GM12865 (cell line): Measurements from ENCODE around the gene NCOA7.

ENCODE experiments used
- DNase-seq: peaks from one replicate; pipeline ENCODE4 v3.0.0; 2010; ENCODE audit warnings: low read depth
- H3K4me3 ChIP-seq: 2 replicates; pipeline ENCODE4 v1.5.1; 2011; ENCODE audit warnings: mild to moderate bottlenecking, low read depth, low read length, control low read depth
- TF ChIP-seq, protein P1 (sequence below): IDR thresholded peaks from 2 replicates; pipeline ENCODE4 v1.5.1; 2011; ENCODE audit warnings: low read length, control low read depth, low read depth, inconsistent platforms; ENCODE audit not compliant: insufficient read depth; ENCODE audit errors: missing control alignments

Gene NCOA7

DNA sequence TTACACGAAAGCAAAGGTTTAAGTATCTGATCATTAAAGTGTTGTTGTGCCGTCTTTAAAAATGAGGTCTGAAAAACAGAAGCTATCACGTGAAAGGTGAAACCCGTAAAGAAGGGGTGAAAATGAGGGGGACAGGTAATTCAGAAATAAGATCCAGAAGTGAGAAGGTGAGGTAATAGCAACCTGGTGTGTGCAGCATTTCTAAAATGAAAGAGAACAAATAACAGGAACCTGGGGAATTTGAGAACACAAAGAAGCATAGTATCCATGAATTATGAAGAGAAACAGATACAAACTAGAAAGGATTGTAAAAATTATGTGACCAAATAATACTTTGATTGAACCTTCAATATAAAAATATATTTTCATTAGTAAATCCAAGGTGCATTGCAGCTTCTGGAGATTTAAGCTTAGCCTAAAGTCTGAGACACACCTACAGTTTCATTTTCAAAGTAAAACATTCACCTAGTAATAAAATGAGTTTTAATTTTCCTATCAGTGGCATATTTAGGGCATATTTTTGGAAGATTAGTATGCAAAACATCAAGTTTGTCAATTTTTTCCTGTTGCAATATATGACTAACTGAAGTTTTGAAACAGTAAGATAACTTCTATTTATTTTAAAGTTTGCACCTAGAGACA, 39.9 kb upstream of the NCOA7 start:
- TF ChIP-seq, protein P1, sequence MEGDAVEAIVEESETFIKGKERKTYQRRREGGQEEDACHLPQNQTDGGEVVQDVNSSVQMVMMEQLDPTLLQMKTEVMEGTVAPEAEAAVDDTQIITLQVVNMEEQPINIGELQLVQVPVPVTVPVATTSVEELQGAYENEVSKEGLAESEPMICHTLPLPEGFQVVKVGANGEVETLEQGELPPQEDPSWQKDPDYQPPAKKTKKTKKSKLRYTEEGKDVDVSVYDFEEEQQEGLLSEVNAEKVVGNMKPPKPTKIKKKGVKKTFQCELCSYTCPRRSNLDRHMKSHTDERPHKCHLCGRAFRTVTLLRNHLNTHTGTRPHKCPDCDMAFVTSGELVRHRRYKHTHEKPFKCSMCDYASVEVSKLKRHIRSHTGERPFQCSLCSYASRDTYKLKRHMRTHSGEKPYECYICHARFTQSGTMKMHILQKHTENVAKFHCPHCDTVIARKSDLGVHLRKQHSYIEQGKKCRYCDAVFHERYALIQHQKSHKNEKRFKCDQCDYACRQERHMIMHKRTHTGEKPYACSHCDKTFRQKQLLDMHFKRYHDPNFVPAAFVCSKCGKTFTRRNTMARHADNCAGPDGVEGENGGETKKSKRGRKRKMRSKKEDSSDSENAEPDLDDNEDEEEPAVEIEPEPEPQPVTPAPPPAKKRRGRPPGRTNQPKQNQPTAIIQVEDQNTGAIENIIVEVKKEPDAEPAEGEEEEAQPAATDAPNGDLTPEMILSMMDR: no peak
- H3K4me3 ChIP-seq: no peak overlapping the region
- no peak for DNase-seq

DNA sequence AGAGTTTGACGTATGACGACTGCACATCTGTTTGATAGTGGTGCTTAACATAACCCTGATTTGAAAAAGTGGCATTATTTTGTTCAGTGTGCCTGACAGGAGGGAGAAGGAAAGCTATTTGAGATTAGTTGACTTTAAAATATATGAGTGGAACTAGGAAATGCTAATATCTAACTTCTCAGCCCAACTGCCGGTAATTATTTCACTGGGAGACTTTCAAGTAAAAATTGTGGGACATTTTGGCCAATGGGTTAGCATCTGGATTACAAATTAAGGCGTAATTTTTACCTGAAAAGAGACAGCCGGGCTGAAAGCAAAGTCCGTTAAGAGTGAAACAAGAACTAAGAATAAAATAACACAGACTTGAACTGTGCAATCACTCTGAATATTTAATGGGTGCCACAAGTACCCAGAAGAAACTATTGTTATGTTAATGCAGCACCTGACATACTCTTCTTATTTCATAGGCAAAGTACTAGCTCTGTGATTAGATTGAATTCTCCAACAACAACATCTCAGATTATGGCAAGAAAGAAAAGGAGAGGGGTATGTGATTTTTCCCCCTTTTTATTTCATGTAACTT, 39.3 kb upstream of the NCOA7 start:
- no peak overlapping the region for H3K4me3 ChIP-seq
- DNase-seq: no peak
- TF ChIP-seq, protein P1: no peak

DNA sequence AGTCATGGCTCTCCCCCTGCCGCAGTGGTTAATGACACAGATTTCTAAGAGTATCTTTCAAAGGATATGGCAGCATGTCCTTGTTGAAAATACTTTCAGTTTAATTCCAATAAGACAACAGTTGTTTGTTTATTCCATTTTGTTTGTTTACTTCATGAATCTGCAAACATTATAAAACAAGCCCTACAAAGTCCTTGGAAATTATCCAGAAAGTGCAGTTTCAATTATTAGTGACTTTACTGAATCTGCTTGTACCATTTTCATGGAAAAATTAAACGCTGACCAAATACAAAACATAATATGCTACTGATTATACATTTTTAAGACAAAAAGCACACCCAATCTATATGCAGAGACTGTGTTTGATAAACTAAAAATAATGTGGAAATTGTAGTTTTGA, 38.0 kb upstream of the NCOA7 start:
- TF ChIP-seq, protein P1: no peak
- DNase-seq: no peak
- H3K4me3 ChIP-seq: no peak overlapping the region

DNA sequence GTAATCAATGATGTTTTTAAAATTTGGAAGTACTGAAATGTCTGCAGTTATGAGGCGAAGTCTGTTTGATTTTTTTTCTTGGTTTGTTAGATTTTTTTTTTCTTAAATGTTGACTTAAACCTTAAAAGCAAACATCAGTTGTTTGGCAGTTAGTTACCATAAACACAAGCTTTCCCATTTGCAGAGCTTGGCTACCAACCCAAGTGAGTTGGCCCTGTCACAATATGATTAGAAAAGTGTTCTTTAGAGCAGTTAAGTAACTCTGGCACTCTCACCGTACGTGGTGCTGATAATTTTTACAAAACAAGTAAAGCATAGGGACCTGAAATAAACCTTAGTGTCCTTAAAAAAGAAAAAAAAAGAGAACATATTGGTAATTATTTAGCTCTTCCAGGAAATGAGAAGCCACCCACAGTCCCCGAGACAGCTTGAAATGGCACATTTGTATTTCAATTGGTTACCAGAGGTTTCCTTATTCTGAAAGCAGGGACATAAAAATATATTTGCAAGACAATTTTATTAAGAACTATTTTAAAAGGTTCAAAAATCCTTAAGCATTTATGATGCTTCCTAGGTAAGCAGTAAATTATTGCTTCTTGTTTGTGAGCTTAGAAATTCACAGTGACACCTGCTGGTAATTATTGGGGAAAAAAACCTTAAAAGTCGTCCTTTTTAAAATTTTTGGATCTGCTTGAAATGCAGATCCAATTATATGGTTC, 37.4 kb upstream of the NCOA7 start:
- peak; percentile 50 for DNase-seq
- no peak overlapping the region for H3K4me3 ChIP-seq
- TF ChIP-seq, protein P1: peak; percentile 26

DNA sequence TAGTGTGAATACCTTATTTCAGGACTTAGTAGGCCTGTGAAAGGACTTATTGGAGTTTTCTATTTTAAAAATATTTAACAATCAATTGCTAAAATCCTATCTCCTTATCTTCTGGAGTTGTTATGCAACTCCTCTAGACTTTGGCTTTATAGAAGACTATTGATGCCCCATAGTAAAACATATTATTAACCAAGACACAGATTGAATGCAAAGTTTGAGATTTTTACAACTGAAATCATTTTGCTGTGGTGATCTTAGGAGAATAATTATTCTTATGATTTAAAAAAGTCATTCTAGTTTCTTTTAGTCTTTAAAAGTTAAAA, 36.9 kb upstream of the NCOA7 start:
- no peak for DNase-seq

DNA sequence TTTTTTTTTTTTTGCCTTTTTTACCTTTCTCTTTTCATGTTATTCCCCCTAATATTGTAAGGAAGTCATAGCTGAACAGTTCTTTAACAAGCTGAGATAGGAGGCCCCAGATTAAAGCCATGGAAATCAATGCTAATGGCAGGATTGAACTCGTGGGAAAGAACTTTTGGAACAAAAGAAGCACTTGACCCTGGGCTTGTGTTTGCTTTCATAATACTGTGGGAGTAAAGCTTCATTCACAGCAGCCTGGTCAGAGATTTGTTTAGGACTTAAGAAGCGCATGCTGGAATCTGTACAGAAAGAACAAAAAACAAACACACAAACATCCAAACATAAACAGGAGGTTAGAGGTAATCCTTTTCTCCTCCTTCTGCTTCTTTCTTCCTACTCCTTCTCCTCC, 36.2 kb upstream of the NCOA7 start:
- no peak overlapping the region for H3K4me3 ChIP-seq
- no peak for DNase-seq
- TF ChIP-seq, protein P1: no peak

More for the DNA sequence above, 36.9 kb upstream of the NCOA7 start:
- H3K4me3 ChIP-seq: no peak overlapping the region
- TF ChIP-seq, protein P1: no peak
